Stimulated activated CD8-positive, alpha-beta memory T cell treated with anti-CD3 and anti-CD28 coated beads, Interleukin-12 subunit alpha, Interleukin-12 subunit beta, amount 100 ng/mL, for 4 hours (primary cell): ENCODE measurements around the gene PRDM8.
"Not testable (repeated sequence)": the region's sequence is repeated elsewhere in the genome, so short reads cannot be mapped to it uniquely, and the experiment has no call there.

ENCODE experiments used
- DNase-seq: peaks from one replicate; pipeline ENCODE4 v3.0.0-alpha.2; 2020; ENCODE audit warnings: low read depth

Gene PRDM8

DNA sequence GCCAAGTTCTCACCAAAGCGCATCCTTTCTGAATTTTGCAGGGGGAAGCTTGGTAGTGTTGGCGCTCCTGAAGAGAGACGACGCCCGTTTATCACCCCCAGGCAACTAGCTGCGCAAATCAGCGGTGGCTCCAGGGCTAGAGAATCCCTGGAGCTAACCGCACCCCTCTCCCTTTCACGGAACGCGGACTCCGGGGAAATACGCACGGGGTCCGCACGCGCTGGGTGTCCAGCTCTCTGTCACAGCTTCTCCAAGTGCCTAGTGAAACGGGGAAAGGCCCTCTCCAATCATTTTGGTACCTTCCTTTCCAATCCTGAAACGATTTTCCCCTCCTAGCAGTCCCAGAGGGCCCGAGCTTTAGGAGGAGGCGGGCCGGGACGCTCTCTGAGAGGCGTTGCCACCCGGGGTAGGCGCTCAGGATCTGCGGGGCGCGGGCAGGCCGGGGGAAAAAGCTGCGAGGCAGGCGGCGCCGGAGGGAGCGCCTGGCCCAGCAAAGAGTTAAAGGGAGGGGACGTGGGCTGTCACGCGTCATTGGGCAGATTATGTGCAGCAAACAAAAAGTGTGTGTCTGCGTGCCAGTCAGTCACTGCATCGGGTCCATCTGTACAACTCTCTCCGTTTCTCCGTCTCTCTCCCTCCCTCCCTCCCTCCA is at the start of gene PRDM8:
Gene PRDM8 (plus strand): TSS at position 582 of the 652 bp plus-strand sequence. CDS start 2,578 bp downstream, outside the sequence.
- no peak for DNase-seq

- DNase-seq, result no peak
Observed at GRCh38 chr4:80150387-80151180, 46.7 kb upstream of the PRDM8 start.

DNA sequence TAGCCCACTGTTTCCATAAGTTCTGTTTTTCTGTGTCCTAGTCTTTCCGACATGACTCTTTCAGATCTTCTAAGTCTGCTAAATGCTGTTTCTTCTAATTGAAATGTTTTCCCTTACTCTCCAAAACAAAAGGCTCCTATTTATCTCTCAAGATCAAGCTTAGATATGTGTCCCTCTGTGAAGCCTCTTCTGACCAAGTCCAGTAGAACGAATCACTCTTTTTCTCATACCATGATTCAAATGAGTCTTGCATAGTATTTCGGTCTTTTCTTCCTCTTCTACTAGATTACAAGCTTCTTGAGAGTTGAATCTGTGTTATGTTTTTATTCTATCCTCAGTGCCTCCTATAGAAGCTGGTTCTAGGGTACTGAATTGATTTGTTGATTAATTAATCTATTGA is 45.3 kb upstream of the PRDM8 start:
- DNase-seq, result no peak

GRCh38 chr4:80153874-80154544 is 43.3 kb upstream of the PRDM8 start:
- DNase-seq, result no peak

- DNase-seq, result no peak
Observed at GRCh38 chr4:80154545-80154933, 42.8 kb upstream of the PRDM8 start.

DNA sequence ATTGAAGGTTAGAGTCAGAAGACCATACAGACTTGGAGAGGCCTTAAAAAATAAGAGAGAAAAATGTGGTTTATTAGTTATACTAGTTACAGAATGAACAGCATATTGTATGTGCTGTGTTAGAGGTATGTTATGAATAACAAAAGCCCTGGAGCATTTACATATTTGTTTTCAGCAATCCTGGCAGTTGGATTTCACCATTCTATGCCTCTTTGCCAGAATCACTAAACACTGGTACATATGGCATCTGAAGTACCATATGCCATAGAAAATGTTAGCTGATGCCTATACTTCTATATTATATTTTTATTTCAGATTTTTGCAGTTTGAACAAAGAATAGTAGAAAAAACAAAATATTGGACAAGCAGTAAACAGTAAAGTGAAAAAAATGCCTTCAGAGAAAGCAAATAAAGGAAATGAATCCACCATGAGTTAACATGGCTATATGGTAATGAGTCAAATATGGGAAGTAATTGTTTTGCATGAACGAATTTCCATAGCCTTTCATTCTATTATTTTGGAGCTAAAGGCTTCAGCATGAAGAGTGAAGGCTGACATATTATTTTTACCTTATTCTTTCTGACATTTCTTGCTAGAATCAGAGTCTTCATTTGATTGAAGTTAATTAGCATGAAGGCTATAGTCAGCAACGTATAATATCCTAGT is 41.9 kb upstream of the PRDM8 start:
- DNase-seq, result no peak

GRCh38 chr4:80156410-80156809 is 40.9 kb upstream of the PRDM8 start:
- no peak for DNase-seq

- no peak for DNase-seq
Observed at GRCh38 chr4:80161413-80162058, 35.8 kb upstream of the PRDM8 start.

DNA sequence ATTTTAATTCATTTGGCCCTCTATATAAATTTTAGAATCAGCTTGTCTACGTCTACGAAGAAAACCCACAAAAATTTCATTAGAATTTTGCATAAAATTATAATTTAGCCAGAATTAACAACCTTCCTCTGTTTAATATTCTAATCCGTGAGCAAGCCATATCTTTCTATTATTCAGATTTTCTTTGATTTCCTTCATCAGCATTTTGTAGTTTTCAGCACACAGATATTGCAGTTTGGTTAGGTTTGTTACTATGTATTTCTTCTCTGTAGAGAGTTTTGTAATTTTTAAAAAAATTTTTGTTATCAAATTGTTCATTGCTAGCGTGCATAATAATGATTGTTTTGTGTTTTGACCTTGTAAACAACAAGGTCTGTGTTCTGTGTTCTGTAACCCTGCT is 34.9 kb upstream of the PRDM8 start:
- no peak for DNase-seq

GRCh38 chr4:80165855-80166254 is 31.4 kb upstream of the PRDM8 start:
- DNase-seq, result no peak

GRCh38 chr4:80171251-80171650 is 26.1 kb upstream of the PRDM8 start:
- no peak for DNase-seq

- no peak for DNase-seq
Observed at GRCh38 chr4:80171656-80172055, 25.6 kb upstream of the PRDM8 start.

DNA sequence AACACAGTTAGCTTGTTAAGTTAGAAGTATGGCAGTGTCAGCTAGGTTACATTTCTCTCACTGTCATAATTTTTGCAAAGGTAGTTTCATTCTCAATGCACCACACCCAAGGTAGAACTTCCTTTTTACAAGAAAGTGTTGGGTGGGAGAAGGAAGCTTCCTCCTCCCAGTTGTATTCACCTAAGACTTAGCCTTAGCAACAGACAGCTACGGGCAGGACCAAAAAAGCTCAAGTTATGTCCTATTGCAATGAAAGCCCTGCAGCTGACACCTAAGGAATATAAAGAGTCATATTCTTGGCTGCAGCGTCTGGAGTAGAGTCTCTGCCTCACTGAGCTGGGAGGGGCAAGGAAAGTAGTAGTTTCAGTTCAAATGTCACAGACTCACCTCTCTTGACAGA is 25.1 kb upstream of the PRDM8 start:
- no peak for DNase-seq

DNA sequence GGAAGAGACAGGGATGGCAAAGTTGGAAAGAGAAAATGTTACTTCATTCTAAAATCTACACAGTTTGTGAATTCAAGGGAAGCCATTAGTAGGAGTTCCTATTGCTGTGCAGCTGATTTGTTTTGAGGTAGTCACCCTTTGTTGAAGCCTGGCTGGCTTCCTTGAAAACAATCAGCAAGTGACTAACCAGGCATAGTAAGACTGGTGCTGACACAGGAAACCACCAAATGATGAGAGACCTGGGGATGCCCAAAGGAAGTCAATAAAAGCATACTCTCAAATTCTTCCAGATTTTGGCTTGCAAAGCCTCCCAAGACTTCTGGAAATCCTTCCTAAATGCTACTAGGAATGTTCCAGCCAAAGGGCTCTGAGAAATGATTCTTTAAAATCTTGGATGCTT is 23.9 kb upstream of the PRDM8 start:
- DNase-seq, result no peak

DNA sequence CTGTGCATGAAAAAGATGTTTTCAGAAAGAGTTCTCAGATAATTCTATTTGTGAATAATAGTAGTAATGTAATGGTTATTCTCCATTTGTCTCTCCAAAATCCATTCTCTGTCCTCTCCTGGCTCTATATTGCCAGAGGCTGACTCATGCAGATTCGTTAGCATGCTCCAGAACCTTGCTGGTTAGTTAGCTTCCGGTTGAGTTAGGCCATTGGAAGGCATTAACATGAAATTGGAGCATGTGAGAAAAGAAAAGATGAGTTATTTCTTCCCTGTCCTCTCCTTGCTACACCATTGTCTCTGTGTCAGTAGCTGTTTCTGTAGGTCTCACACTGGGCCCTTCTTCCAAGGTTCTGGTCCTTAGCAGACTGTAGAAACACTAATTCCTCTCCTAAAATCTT is 23.5 kb upstream of the PRDM8 start:
- no peak for DNase-seq

DNA sequence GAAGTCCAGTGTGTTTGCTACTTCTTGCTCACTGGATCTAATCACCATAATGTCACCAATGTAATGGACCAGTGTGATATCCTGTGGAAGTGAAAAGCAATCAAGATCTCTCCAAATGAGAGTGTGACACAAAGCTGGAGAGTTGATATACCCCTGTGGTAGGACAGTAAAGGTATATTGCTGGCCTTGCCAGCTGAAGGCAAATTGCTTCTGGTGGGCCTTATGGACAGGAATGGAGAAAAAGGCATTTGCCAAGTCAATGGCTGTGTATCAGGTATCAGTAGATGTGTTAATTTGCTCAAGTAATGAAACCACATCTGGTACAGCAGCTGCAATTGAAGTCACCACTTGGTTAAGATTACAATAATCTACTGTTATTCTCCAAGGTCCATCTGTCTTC is 19.5 kb upstream of the PRDM8 start:
- DNase-seq, result not testable (repeated sequence)

- DNase-seq, result no peak
Observed at GRCh38 chr4:80178964-80179363, 18.3 kb upstream of the PRDM8 start.

GRCh38 chr4:80179637-80180161 is 17.6 kb upstream of the PRDM8 start:
- no peak for DNase-seq

DNA sequence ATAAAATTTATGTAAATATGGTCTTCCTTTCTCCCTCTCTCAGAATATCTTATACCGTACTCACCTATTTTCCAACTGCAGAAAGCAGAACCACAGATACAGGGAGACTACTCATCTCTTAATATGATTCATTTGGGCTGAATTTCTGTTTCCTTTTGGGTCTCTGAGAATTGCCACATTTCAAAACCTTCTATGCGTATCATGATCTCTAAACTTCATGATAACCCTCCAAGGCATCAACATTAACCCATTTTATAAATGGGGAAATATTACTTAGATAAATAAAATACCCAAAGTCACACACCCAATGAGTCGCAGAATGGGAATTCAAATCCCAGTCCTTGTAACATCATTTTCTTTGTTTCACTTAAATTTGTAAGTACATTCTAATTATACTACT is 16.6 kb upstream of the PRDM8 start:
- no peak for DNase-seq

GRCh38 chr4:80182237-80182866 is 15.0 kb upstream of the PRDM8 start:
- DNase-seq, result no peak
